Keratinocyte (primary cell): ENCODE measurements around the gene MTUS2.

ENCODE experiments used
- EZH2 ChIP-seq: IDR thresholded peaks from one replicate; pipeline ENCODE4 v1.6.1; 2012; ENCODE audit warnings: inconsistent platforms, mild to moderate bottlenecking, low read length, moderate library complexity
- TF ChIP-seq, protein P1 (sequence below), 3 experiments: IDR thresholded peaks in 1 of 3; conservative IDR thresholded peaks in 1 of 3; optimal IDR thresholded peaks in 1 of 3; 2 replicates in 2 of 3; 3 replicates in 1 of 3; pipeline versions ENCODE3 to v1.5.1; 2011; ENCODE audit warnings: low read length in 3 of 3, mild to moderate bottlenecking in 3 of 3, moderate library complexity in 2 of 3, control low read depth in 1 of 3, inconsistent platforms in 1 of 3; ENCODE audit not compliant: insufficient read depth in 2 of 3; ENCODE audit errors: extremely low read depth in 1 of 3

DNA sequence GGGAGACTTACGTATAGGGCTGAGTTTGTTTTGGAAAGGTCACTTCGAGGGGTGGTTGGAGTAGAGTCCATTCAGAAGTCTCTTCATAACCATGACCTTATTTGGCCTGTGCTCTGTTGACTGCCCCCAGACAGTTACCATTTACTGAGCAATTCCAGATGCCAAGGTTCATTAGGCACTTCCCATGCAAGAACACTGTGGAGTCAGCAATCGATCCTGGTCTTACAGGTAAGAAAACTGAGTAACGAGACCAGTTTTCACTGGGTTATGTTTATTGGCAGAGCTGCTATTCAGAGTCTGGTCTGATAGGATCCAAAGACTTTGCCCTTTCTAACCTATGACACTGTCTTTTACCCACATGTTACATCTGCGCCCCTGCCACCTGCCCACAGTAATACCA, 134.7 kb downstream of the MTUS2 start:
- TF ChIP-seq, protein P1, sequence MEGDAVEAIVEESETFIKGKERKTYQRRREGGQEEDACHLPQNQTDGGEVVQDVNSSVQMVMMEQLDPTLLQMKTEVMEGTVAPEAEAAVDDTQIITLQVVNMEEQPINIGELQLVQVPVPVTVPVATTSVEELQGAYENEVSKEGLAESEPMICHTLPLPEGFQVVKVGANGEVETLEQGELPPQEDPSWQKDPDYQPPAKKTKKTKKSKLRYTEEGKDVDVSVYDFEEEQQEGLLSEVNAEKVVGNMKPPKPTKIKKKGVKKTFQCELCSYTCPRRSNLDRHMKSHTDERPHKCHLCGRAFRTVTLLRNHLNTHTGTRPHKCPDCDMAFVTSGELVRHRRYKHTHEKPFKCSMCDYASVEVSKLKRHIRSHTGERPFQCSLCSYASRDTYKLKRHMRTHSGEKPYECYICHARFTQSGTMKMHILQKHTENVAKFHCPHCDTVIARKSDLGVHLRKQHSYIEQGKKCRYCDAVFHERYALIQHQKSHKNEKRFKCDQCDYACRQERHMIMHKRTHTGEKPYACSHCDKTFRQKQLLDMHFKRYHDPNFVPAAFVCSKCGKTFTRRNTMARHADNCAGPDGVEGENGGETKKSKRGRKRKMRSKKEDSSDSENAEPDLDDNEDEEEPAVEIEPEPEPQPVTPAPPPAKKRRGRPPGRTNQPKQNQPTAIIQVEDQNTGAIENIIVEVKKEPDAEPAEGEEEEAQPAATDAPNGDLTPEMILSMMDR (optimal IDR thresholded peaks at IDR 0.05 in 1 of 3, IDR thresholded peaks at IDR 0.05 in 1 of 3, conservative IDR thresholded peaks at IDR 0.05 in 1 of 3; ENCODE audit: extremely low read depth in 1 of 3, insufficient read depth in 2 of 3, low read length in 3 of 3), result no peak
- no peak for TF ChIP-seq EZH2
